ENCODE measurements around the gene ZSCAN21.

- TF ChIP-seq CTCF (IDR thresholded peaks at IDR 0.05; ENCODE audit: extremely low read depth in 1 of 2, insufficient read depth in 1 of 2, low read depth in 1 of 2, low read length in 2 of 2), result no peak
- TF ChIP-seq MAX (IDR thresholded peaks at IDR 0.05; ENCODE audit: insufficient read depth, insufficient read length), result no peak
- no peak for TF ChIP-seq EZH2 (IDR thresholded peaks at IDR 0.05; ENCODE audit: borderline replicate concordance, low read depth, low read length, severe bottlenecking)
- no peak for TF ChIP-seq MYC (IDR thresholded peaks at IDR 0.05; ENCODE audit: low read depth, low read length)
- TF ChIP-seq JUN (IDR thresholded peaks at IDR 0.05; ENCODE audit: borderline replicate concordance, insufficient read depth, insufficient read length, low read depth), result no peak
- TF ChIP-seq GATA2 (IDR thresholded peaks at IDR 0.05; ENCODE audit: insufficient read depth, insufficient read length, low read depth, low read length), result no peak
- TF ChIP-seq POLR2A (IDR thresholded peaks at IDR 0.05; ENCODE audit: low read depth, low read length), result no peak
These were observed 4.9 kb upstream of the ZSCAN21 start for GRCh38 chr7:100044718-100045117.
